H1 (cell line): ENCODE measurements around the gene FAM8A1. TPM values are rescaled to one million over a fixed set of nuclear protein-coding genes. Genes with fewer than 3 reads are reported as not detected.

Experiments used
- CTCF ChIA-PET: fragments of 300-600 bp; sonication (Branson Sonifier 250); formaldehyde crosslinking; loops from one replicate; lab custom pipeline; 2021; ENCODE audit not compliant: partially characterized antibody; lab: Charles Lee
- POLR2A ChIA-PET: fragments of 300-600 bp; sonication (Branson Sonifier 250); formaldehyde crosslinking; loops from one replicate; lab custom pipeline; 2021; ENCODE audit warnings: inconsistent platforms; ENCODE audit not compliant: partially characterized antibody; lab: Charles Lee
- DNase-seq, 2 experiments: peaks; one replicate each; pipeline versions ENCODE4 v3.0.0 to v3.0.0-alpha.2; 2010 to 2022; ENCODE audit warnings: low spot score in 2 of 2, low read depth in 1 of 2, mixed read lengths in 1 of 2
- FAIRE-seq: peaks from 2 replicates; lab custom pipeline; 2011; peaks lifted over from hg19 to GRCh38; lab: Jason Lieb, UNC
- H2AFZ ChIP-seq: 2 replicates; pipeline ENCODE4 v1.8.1; 2012; ENCODE audit warnings: low read length, inconsistent platforms
- H2AK5ac ChIP-seq: 2 replicates; pipeline ENCODE4 v1.6.1; 2013; ENCODE audit warnings: low read depth, low read length
- H2BK120ac ChIP-seq: replicated peaks from 2 replicates; pipeline ENCODE3; 2013; ENCODE audit warnings: low read depth, low read length, inconsistent platforms
- H2BK12ac ChIP-seq: 2 replicates; pipeline ENCODE4 v1.6.1; 2013; ENCODE audit warnings: low read depth, low read length
- H2BK15ac ChIP-seq: 2 replicates; pipeline ENCODE4 v1.6.1; 2013; ENCODE audit warnings: low read length
- H2BK20ac ChIP-seq: 2 replicates; pipeline ENCODE4 v1.6.1; 2013; ENCODE audit warnings: low read length
- H2BK5ac ChIP-seq: 2 replicates; pipeline ENCODE4 v1.6.1; 2013; ENCODE audit warnings: low read depth, low read length
- H3K14ac ChIP-seq: 2 replicates; pipeline ENCODE4 v1.6.1; 2013; ENCODE audit warnings: inconsistent platforms; ENCODE audit not compliant: insufficient read length
- H3K18ac ChIP-seq: 2 replicates; pipeline ENCODE4 v1.6.1; 2013; ENCODE audit warnings: low read length; ENCODE audit errors: extremely low read depth
- H3K23ac ChIP-seq: 2 replicates; pipeline ENCODE4 v1.6.1; 2013; ENCODE audit warnings: inconsistent platforms; ENCODE audit not compliant: insufficient read length
- H3K23me2 ChIP-seq: 2 replicates; pipeline ENCODE4 v1.6.1; 2013; ENCODE audit warnings: low read depth, low read length
- H3K27ac ChIP-seq: 2 replicates; pipeline ENCODE4 v1.6.1; 2011; ENCODE audit warnings: low read depth, low read length, inconsistent platforms
- H3K27me3 ChIP-seq, 4 experiments: replicated peaks in 1 of 4; 1 replicate in 1 of 4; 2 replicates in 3 of 4; pipeline versions ENCODE4 v1.6.1 to v1.8.1; 2011 to 2013; ENCODE audit warnings: low read length in 3 of 4, mild to moderate bottlenecking in 3 of 4, inconsistent platforms in 2 of 4, mixed read lengths in 2 of 4, moderate library complexity in 1 of 4; ENCODE audit not compliant: control insufficient read depth in 3 of 4, insufficient read depth in 3 of 4; ENCODE audit errors: extremely low read depth in 1 of 4
- H3K36me3 ChIP-seq, 4 experiments: 2 replicates each; pipeline versions ENCODE4 v1.6.1 to v1.8.1; 2011 to 2013; ENCODE audit warnings: mild to moderate bottlenecking in 4 of 4, low read length in 3 of 4, moderate library complexity in 2 of 4, control low read depth in 1 of 4, inconsistent platforms in 1 of 4; ENCODE audit not compliant: insufficient read depth in 4 of 4, control insufficient read depth in 2 of 4
- H3K4ac ChIP-seq: replicated peaks from 2 replicates; pipeline ENCODE3; 2013; ENCODE audit warnings: low read length, low read depth, mixed read lengths, inconsistent platforms; ENCODE audit not compliant: insufficient read length
- H3K4me1 ChIP-seq, 4 experiments: replicated peaks in 1 of 4; 1 replicate in 1 of 4; 2 replicates in 3 of 4; pipeline versions ENCODE4 v1.6.1 to v1.8.1; 2011 to 2013; ENCODE audit warnings: low read length in 3 of 4, inconsistent platforms in 2 of 4, mixed read lengths in 1 of 4; ENCODE audit not compliant: insufficient read depth in 4 of 4, control insufficient read depth in 3 of 4
- H3K4me2 ChIP-seq, 2 experiments: 2 replicates each; pipeline versions ENCODE4 v1.6.1 to v1.8.1; 2011 to 2013; ENCODE audit warnings: low read depth in 2 of 2, low read length in 2 of 2, control low read depth in 1 of 2, inconsistent platforms in 1 of 2, mild to moderate bottlenecking in 1 of 2; ENCODE audit not compliant: insufficient read depth in 1 of 2
- H3K4me3 ChIP-seq, 4 experiments: fragments of 200-600, 300-600 bp in 1 of 4; sonication (generic), shearing (Covaris generic), sonication (Bioruptor Twin) in 1 of 4; 2 replicates each; pipeline versions ENCODE4 v1.5.1 to v1.8.1; 2011 to 2016; ENCODE audit warnings: low read length in 4 of 4, low read depth in 3 of 4, control low read depth in 2 of 4, inconsistent platforms in 2 of 4, mild to moderate bottlenecking in 2 of 4, mixed read lengths in 1 of 4, moderate library complexity in 1 of 4; ENCODE audit not compliant: insufficient read depth in 2 of 4; ENCODE audit errors: extremely low read depth in 1 of 4
- H3K56ac ChIP-seq: replicated peaks from 2 replicates; pipeline ENCODE3; 2013; ENCODE audit warnings: low read depth, mild to moderate bottlenecking, mixed read lengths, low read length, inconsistent platforms; ENCODE audit not compliant: insufficient read length
- H3K79me1 ChIP-seq: 2 replicates; pipeline ENCODE4 v1.6.1; 2013; ENCODE audit warnings: low read depth, low read length, control low read depth
- H3K79me2 ChIP-seq, 2 experiments: 2 replicates each; pipeline versions ENCODE4 v1.6.1 to v1.8.1; 2012 to 2013; ENCODE audit warnings: low read length in 2 of 2, mild to moderate bottlenecking in 2 of 2, inconsistent platforms in 1 of 2; ENCODE audit not compliant: insufficient read depth in 2 of 2, control insufficient read depth in 1 of 2
- H3K9ac ChIP-seq, 4 experiments: replicated peaks in 1 of 4; 1 replicate in 1 of 4; 2 replicates in 3 of 4; pipeline versions ENCODE4 v1.6.1 to v1.8.1; 2011 to 2013; ENCODE audit warnings: low read depth in 3 of 4, low read length in 3 of 4, control low read depth in 2 of 4, mild to moderate bottlenecking in 2 of 4, moderate library complexity in 2 of 4, inconsistent platforms in 1 of 4; ENCODE audit errors: extremely low read depth in 1 of 4
- H3K9me3 ChIP-seq, 2 experiments: 2 replicates each; pipeline versions ENCODE4 v1.6.1 to v1.8.1; 2012 to 2013; ENCODE audit warnings: mild to moderate bottlenecking in 2 of 2, moderate library complexity in 2 of 2, control low read depth in 1 of 2, inconsistent platforms in 1 of 2, low read depth in 1 of 2, low read length in 1 of 2, mixed read lengths in 1 of 2; ENCODE audit not compliant: insufficient read depth in 2 of 2
- H4K20me1 ChIP-seq, 2 experiments: replicated peaks in 1 of 2; 2 replicates each; pipeline versions ENCODE3 to v1.8.1; 2011 to 2013; ENCODE audit warnings: inconsistent platforms in 2 of 2, low read length in 2 of 2, mild to moderate bottlenecking in 1 of 2; ENCODE audit not compliant: insufficient read depth in 2 of 2, control insufficient read depth in 1 of 2
- H4K5ac ChIP-seq: 2 replicates; pipeline ENCODE4 v1.6.1; 2013; ENCODE audit warnings: low read length, low read depth, mixed read lengths, inconsistent platforms; ENCODE audit not compliant: insufficient read length
- H4K8ac ChIP-seq: 2 replicates; pipeline ENCODE4 v1.8.0; 2013; ENCODE audit warnings: mild to moderate bottlenecking, moderate library complexity, low read length, inconsistent platforms; ENCODE audit not compliant: insufficient read depth; ENCODE audit errors: extremely low read depth
- H4K91ac ChIP-seq: replicated peaks from 2 replicates; pipeline ENCODE3; 2013; ENCODE audit warnings: low read length, mixed read lengths, inconsistent platforms; ENCODE audit not compliant: insufficient read length
- ATF2 ChIP-seq: IDR thresholded peaks from 2 replicates; pipeline ENCODE4 v1.6.1; 2012; ENCODE audit warnings: low read length, inconsistent platforms
- CBX5 ChIP-seq: fragments of 300-800, 300-1000 bp; sonication (generic); IDR thresholded peaks from 2 replicates; pipeline ENCODE4 v1.7.1; 2016; ENCODE audit warnings: antibody characterized with exemption, low read length, low read depth
- CHD1 ChIP-seq: IDR thresholded peaks from 2 replicates; pipeline ENCODE4 v1.6.1; 2012; ENCODE audit warnings: low read depth, low read length, improper control_type of control experiment
- JUND ChIP-seq: IDR thresholded peaks from 2 replicates; pipeline ENCODE4 v1.6.1; 2011; ENCODE audit warnings: mild to moderate bottlenecking, improper control_type of control experiment, low read length
- MAX ChIP-seq: IDR thresholded peaks from 2 replicates; pipeline ENCODE4 v1.6.1; 2012; ENCODE audit warnings: inconsistent platforms
- RBBP5 ChIP-seq: IDR thresholded peaks from 2 replicates; pipeline ENCODE4 v1.7.1; 2012; ENCODE audit warnings: low read depth, mild to moderate bottlenecking, inconsistent platforms, low read length, moderate library complexity, borderline replicate concordance
- RNF2 ChIP-seq: fragments of 200-900, 300-1000 bp; sonication (generic); IDR thresholded peaks from 2 replicates; pipeline ENCODE4 v1.7.1; 2016; ENCODE audit warnings: borderline replicate concordance, low read depth, mild to moderate bottlenecking, antibody characterized with exemption, low read length; ENCODE audit not compliant: poor library complexity, severe bottlenecking; ENCODE audit errors: missing control alignments
- TCF12 ChIP-seq: IDR thresholded peaks from 2 replicates; pipeline ENCODE4 v1.6.1; 2011; ENCODE audit warnings: low read depth, mild to moderate bottlenecking, low read length
- WGBS, 2 experiments: shearing (Covaris generic) in 1 of 2; methylation state at CpG; one replicate each; pipeline versions ENCODE4 v1.1.6 to v1.1.7; 2013 to 2015; ENCODE audit warnings: low lambda C conversion rate in 2 of 2, mixed read lengths in 2 of 2, inconsistent platforms in 1 of 2, low coverage in 1 of 2, missing lambda C conversion rate in 1 of 2; ENCODE audit not compliant: insufficient replicate concordance in 2 of 2, insufficient coverage in 1 of 2, insufficient read length in 1 of 2; ENCODE audit errors: extremely low coverage in 1 of 2, missing lambda C conversion rate in 1 of 2; 5-methylcytosine and 5-hydroxymethylcytosine counted together
- polyA plus RNA-seq, 7 experiments: library from polyadenylated mRNA; depleted of rRNA in 3 of 7; stranded (reverse) in 5 of 7; unstranded in 2 of 7; fragments of >200 nt in 5 of 7; fragments of 200-250 nt in 2 of 7; gene quantifications; 1 replicate in 5 of 7; 2 replicates in 1 of 7; 4 replicates in 1 of 7; pipeline versions ENCODE4 v1.2.1 to v1.2.3, GENCODE V29; 2011 to 2013; ENCODE audit warnings: missing spikeins in 2 of 7, mixed read lengths in 2 of 7
- total RNA-seq: library from RNA; stranded (reverse); fragmentation: NEBNext Ultra II Directional; extraction: Animal tissue kit (Norgen Biotek cat#: 25700); gene quantifications from 2 replicates; pipeline ENCODE4 v1.2.1, GENCODE V29; 2021

The FAM8A1 gene
- total and polyA plus RNA-seq, 2 of the 8 experiments (the other 6 are each of a cell fraction or from before 2014, with no cell fraction given), result 3.4 to 9.2 TPM

GRCh38 chr6:17633465-17634188, 33.5 kb downstream of the FAM8A1 start:
- POLR2A ChIA-PET, result no interaction called here
- Histone ChIP-seq H2BK12ac (no peak overlapping the region), H2BK5ac (no peak overlapping the region), H3K14ac (no peak overlapping the region), H3K27me3 (no peaks in the 10 kb centered on the region)
- no peak for FAIRE-seq
- TF ChIP-seq CHD1 (no peak), ATF2 (no peak), TCF12 (no peak), RBBP5 (no peak), RNF2 (no peak), MAX (no peak), CBX5 (no peak), JUND (no peak)
- TF ChIP-seq, all 59 proteins: peak for 0
- Histone ChIP-seq H4K8ac (no peak overlapping the region), H2AK5ac (no peak overlapping the region), H3K4ac (no peak overlapping the region), H3K79me1 (peaks cover 4% of the 10 kb centered on the region; the same call in 1 of the 2 replicates), H4K91ac (no peak overlapping the region), H2BK120ac (no peak overlapping the region), H3K79me2 (peaks cover 0 to 29% of the 10 kb centered on the region in 2 experiments; a peak in 1 of 4 replicates), H3K4me3 (no peak overlapping the region), H3K4me1 (no peaks in the 10 kb centered on the region), H4K5ac (no peak overlapping the region), H2BK15ac (no peak overlapping the region), H3K23me2 (no peaks in the 10 kb centered on the region), H3K27ac (no peak overlapping the region), H3K9ac (no peak overlapping the region), H3K18ac (no peak overlapping the region), H3K4me2 (no peak overlapping the region), H3K36me3 (peaks cover 12 to 68% (median 54%) of the 10 kb centered on the region in 4 experiments), H2BK20ac (no peak overlapping the region), H2AFZ (no peak overlapping the region), H3K9me3 (no peaks in the 10 kb centered on the region), H3K23ac (no peak overlapping the region), H4K20me1 (peaks cover 2 to 4% of the 10 kb centered on the region in 2 experiments), H3K56ac (no peak overlapping the region)
- 86% methylated on average over 2 of the region's 2 CpGs; no CpG with 5 or more reads in 1 of the 2 experiments for WGBS, 2 experiments
- CTCF ChIA-PET, result interaction anchor here (1.2 kb wide), 1 partner anchor 69 kb away, joined by 3 read pairs; no protein-coding TSS in a partner anchor
- no peak for DNase-seq
